H9 (cell line): Measurements from ENCODE around the gene SPDYE2B. TPM values are rescaled to one million over a fixed set of nuclear protein-coding genes. Genes with fewer than 3 reads are reported as not detected.

Experiments used
- total RNA-seq: library from RNA; stranded (reverse); gene quantifications from 2 replicates; pipeline ENCODE4 v1.2.1, GENCODE V29; 2021

SPDYE2B gene
- total RNA-seq, 1 experiment from 2014 or later = not detected

Other genes with a start within 250 kb of the SPDYE2B start
- 26.6 and 26.7 TPM in 2 replicates for gene ORAI2, start 216.7 kb upstream of the SPDYE2B start, total RNA-seq
- 23.9 and 24.2 TPM in 2 replicates for gene ALKBH4, start 185.5 kb upstream of the SPDYE2B start, total RNA-seq
- 33.1 and 35.1 TPM in 2 replicates for gene LRWD1, start 185.3 kb upstream of the SPDYE2B start, total RNA-seq
- 52.2 and 58.5 TPM in 2 replicates for gene POLR2J, start 171.4 kb upstream of the SPDYE2B start, total RNA-seq
- 3.7 and 4.8 TPM in 2 replicates for gene RASA4B, start 132.5 kb upstream of the SPDYE2B start, total RNA-seq
- gene UPK3BL2, start 106.6 kb upstream of the SPDYE2B start, total RNA-seq = 2.7 and 4.6 TPM in 2 replicates
- not detected in 2 replicates for gene SPDYE2, start 99.1 kb upstream of the SPDYE2B start, total RNA-seq
- 12.3 and 14.9 TPM in 2 replicates for gene POLR2J3, start 77.7 kb upstream of the SPDYE2B start, total RNA-seq
- 10.0 and 11.1 TPM in 2 replicates for gene RASA4, start 33.6 kb upstream of the SPDYE2B start, total RNA-seq
- 6.8 and 12.4 TPM in 2 replicates for gene UPK3BL1, start 7.5 kb upstream of the SPDYE2B start, total RNA-seq
- 2.6 and 3.6 TPM in 2 replicates for gene POLR2J2, start 21.3 kb downstream of the SPDYE2B start, total RNA-seq
- gene FAM185A, start 98.7 kb downstream of the SPDYE2B start, total RNA-seq = 5.6 and 7.0 TPM in 2 replicates